Esophagus muscularis mucosa (tissue), 4 donors: ENCODE data around the gene SAMD4A. TPM values are rescaled to one million over a fixed set of nuclear protein-coding genes. Genes with fewer than 3 reads are reported as not detected.

Experiments
- DNase-seq: peaks from one replicate; pipeline ENCODE4 v3.0.0-alpha.2; 2017; ENCODE audit errors: extremely low spot score
- H3K27ac ChIP-seq, 4 donors: fragments of 200-600 bp; sonication (generic); replicated peaks in 1 of 4; 1 replicate in 3 of 4; 2 replicates in 1 of 4; pipeline ENCODE4 v1.5.1; 2016 to 2019; ENCODE audit warnings: mild to moderate bottlenecking in 1 of 4
- H3K27me3 ChIP-seq, 4 donors: fragments of 200-600 bp; sonication (generic); one replicate each; pipeline versions ENCODE4 v1.5.1 to v1.6.0; 2016 to 2019
- H3K36me3 ChIP-seq, 4 donors: fragments of 200-600 bp; sonication (generic); one replicate each; pipeline ENCODE4 v1.5.1; 2016 to 2019
- H3K4me1 ChIP-seq, 4 donors: fragments of 200-600 bp; sonication (generic); one replicate each; pipeline ENCODE4 v1.5.1; 2016 to 2019
- H3K4me3 ChIP-seq, 4 donors: fragments of 200-600 bp; sonication (generic); 1 replicate in 2 of 4; 2 replicates in 2 of 4; pipeline ENCODE4 v1.5.1; 2016 to 2019; ENCODE audit warnings: mild to moderate bottlenecking in 4 of 4, moderate library complexity in 1 of 4
- H3K9me3 ChIP-seq, 4 donors: fragments of 200-600 bp; sonication (generic); 1 replicate in 3 of 4; 2 replicates in 1 of 4; pipeline ENCODE4 v1.5.1; 2016 to 2019
- CTCF ChIP-seq, 3 experiments: fragments of 200-600 bp in 2 of 3; fragments of 450-650 bp in 1 of 3; sonication (generic) in 2 of 3; IDR thresholded peaks; one replicate each; pipeline ENCODE4 v1.5.1; 2017 to 2019; ENCODE audit warnings: antibody characterized with exemption in 3 of 3, mild to moderate bottlenecking in 2 of 3, moderate library complexity in 1 of 3
- EP300 ChIP-seq: sonication (generic); formaldehyde crosslinking; IDR thresholded peaks from one replicate; pipeline ENCODE4 v1.6.1; 2017; ENCODE audit warnings: antibody characterized with exemption
- POLR2A ChIP-seq: fragments of 450-650 bp; IDR thresholded peaks from one replicate; pipeline ENCODE4 v1.6.1; 2017; ENCODE audit warnings: antibody characterized with exemption, moderate library complexity, mild to moderate bottlenecking, low read depth
- POLR2AphosphoS5 ChIP-seq, 2 donors: sonication (generic); formaldehyde crosslinking; IDR thresholded peaks; one replicate each; pipeline ENCODE4 v1.6.1; 2017; ENCODE audit warnings: antibody characterized with exemption in 2 of 2
- WGBS: methylation state at CpG from one replicate; pipeline ENCODE4 v1.1.5; 2018; 5-methylcytosine and 5-hydroxymethylcytosine counted together
- intact Hi-C: fragments of 100-400 bp; cut with DNase I; formaldehyde crosslinking; loops from one replicate; pipeline ENCODE4 v1.15.1; 2023
- total RNA-seq, 4 donors: library from RNA; depleted of rRNA; stranded (reverse); fragments of >200 nt; gene quantifications; one replicate each; pipeline versions ENCODE4 v1.1.0 to v1.2.1, GENCODE V29; 2016

SAMD4A gene
- total RNA-seq, 4 donors from 2014 or later: 76.8 to 123 (median 97.0) TPM

- no peak overlapping the region for H3K4me3 ChIP-seq
- no peaks in the 10 kb centered on the region for H3K36me3 ChIP-seq
- H3K9me3 ChIP-seq: no peaks in the 10 kb centered on the region
- H3K27ac ChIP-seq: peak overlapping the region; percentile 76 to 84 (median 80)
- peaks cover 70 to 80% (median 76%) of the 10 kb centered on the region in 4 donors for H3K4me1 ChIP-seq
- WGBS: 74% methylated on average over 10 of the region's 10 CpGs
- no peak for DNase-seq
- TF ChIP-seq POLR2A (no peak), CTCF (IDR thresholded peaks at IDR 0.05) (no peak), POLR2AphosphoS5 (IDR thresholded peaks at IDR 0.05) (no peak), EP300 (no peak)
- intact Hi-C loops: loop anchor here (5.0 kb wide), 1 partner anchor 41 kb away; no protein-coding TSS in a partner anchor
- H3K27me3 ChIP-seq: no peaks in the 10 kb centered on the region
Measured at GRCh38 chr14:54688229-54688628, 121.3 kb downstream of the SAMD4A start.

GRCh38 chr14:54689928-54690327, 123.0 kb downstream of the SAMD4A start:
- Histone ChIP-seq H3K36me3 (no peaks in the 10 kb centered on the region), H3K4me3 (no peak overlapping the region), H3K4me1 (peaks cover 56 to 72% (median 63%) of the 10 kb centered on the region in 4 donors), H3K9me3 (no peaks in the 10 kb centered on the region), H3K27ac (no peak overlapping the region), H3K27me3 (no peaks in the 10 kb centered on the region)
- WGBS: 100% methylated on average over 1 of the region's 1 CpG
- intact Hi-C loops: loop anchor here (2.0 to 5.0 kb wide), 2 partner anchors 43 to 83 kb away; no protein-coding TSS in a partner anchor
- TF ChIP-seq CTCF (IDR thresholded peaks at IDR 0.05): no peak
- TF ChIP-seq POLR2AphosphoS5 (IDR thresholded peaks at IDR 0.05): no peak
- no peak for TF ChIP-seq EP300
- TF ChIP-seq POLR2A: no peak
- no peak for DNase-seq

GRCh38 chr14:54690887-54691286, 124.0 kb downstream of the SAMD4A start:
- no peaks in the 10 kb centered on the region for H3K36me3 ChIP-seq
- H3K27ac ChIP-seq: peak overlapping the region; percentile 5 to 48 (median 18)
- H3K4me1 ChIP-seq: peaks cover 47 to 64% (median 56%) of the 10 kb centered on the region in 4 donors
- no peak overlapping the region for H3K4me3 ChIP-seq
- 94% methylated on average over 2 of the region's 2 CpGs for WGBS
- no peak for DNase-seq
- H3K27me3 ChIP-seq: no peaks in the 10 kb centered on the region
- TF ChIP-seq CTCF (IDR thresholded peaks at IDR 0.05): no peak
- TF ChIP-seq POLR2AphosphoS5 (IDR thresholded peaks at IDR 0.05): no peak
- no peak for TF ChIP-seq POLR2A
- TF ChIP-seq EP300: no peak
- intact Hi-C loops: loop anchor here (1.0 to 2.0 kb wide), 2 partner anchors 82 to 124 kb away; partner anchors contain the start of gene SAMD4A
- no peaks in the 10 kb centered on the region for H3K9me3 ChIP-seq

GRCh38 chr14:54691525-54692283, 124.8 kb downstream of the SAMD4A start:
- Histone ChIP-seq H3K36me3 (no peaks in the 10 kb centered on the region), H3K27ac (peak overlapping the region; percentile 5 to 48 (median 18)), H3K9me3 (no peaks in the 10 kb centered on the region), H3K4me3 (no peak overlapping the region), H3K27me3 (no peaks in the 10 kb centered on the region), H3K4me1 (peaks cover 39 to 56% (median 51%) of the 10 kb centered on the region in 4 donors)
- intact Hi-C loops: loop anchor here (1.0 to 2.0 kb wide), 2 partner anchors 81 to 124 kb away; partner anchors contain the start of gene SAMD4A
- WGBS: 43% methylated on average over 5 of the region's 5 CpGs
- TF ChIP-seq CTCF (IDR thresholded peaks at IDR 0.05) (peak; percentile 83 to 86 (median 84)), POLR2AphosphoS5 (IDR thresholded peaks at IDR 0.05) (peak; percentile 70 to 83), EP300 (no peak), POLR2A (no peak)
- DNase-seq: no peak
